Upper lobe of right lung (tissue), 1 donor: ENCODE measurements around the gene KHNYN. TPM values are rescaled to one million over a fixed set of nuclear protein-coding genes. Genes with fewer than 3 reads are reported as not detected.

Experiments
- ATAC-seq: fragments of 200-7000 bp; cut with Tn5 transposase; one replicate; pipeline ENCODE4 v1.9.1; 2020; ENCODE audit warnings: mild to moderate bottlenecking, moderate library complexity
- DNase-seq: peaks from one replicate; pipeline ENCODE4 v3.0.0-alpha.2; 2020
- H3K27ac ChIP-seq: fragments of 200-600 bp; one replicate; pipeline ENCODE4 v1.8.0; 2022
- H3K27me3 ChIP-seq: fragments of 200-600 bp; one replicate; pipeline ENCODE4 v1.8.0; 2022; ENCODE audit warnings: mild to moderate bottlenecking
- H3K36me3 ChIP-seq: fragments of 200-600 bp; one replicate; pipeline ENCODE4 v1.8.0; 2022
- H3K4me1 ChIP-seq: fragments of 200-600 bp; one replicate; pipeline ENCODE4 v1.8.0; 2022
- H3K4me3 ChIP-seq: fragments of 200-600 bp; one replicate; pipeline ENCODE4 v1.8.0; 2022; ENCODE audit warnings: mild to moderate bottlenecking
- H3K9me3 ChIP-seq: fragments of 200-600 bp; one replicate; pipeline ENCODE4 v1.8.0; 2022
- intact Hi-C: fragments of 100-400 bp; cut with DNase I; formaldehyde crosslinking; loops from one replicate; pipeline ENCODE4 v1.11.0; 2022
- total RNA-seq: library from RNA; stranded (reverse); fragmentation: NEBNext Ultra II Directional; extraction: Animal tissue kit (Norgen Biotek cat#: 25700); gene quantifications from one replicate; pipeline ENCODE4 v1.2.1, GENCODE V29; 2021
- TF ChIP-seq, protein P1 (sequence below): fragments of 200-600 bp; IDR thresholded peaks from one replicate; pipeline ENCODE4 v1.8.0; 2022; ENCODE audit warnings: antibody characterized with exemption
- donor health status: DM: no; HTN: yes; CAD: no; lungs with severe emphysema.

KHNYN gene
- total RNA-seq, 1 donor from 2014 or later, result 56.2 TPM

DNA sequence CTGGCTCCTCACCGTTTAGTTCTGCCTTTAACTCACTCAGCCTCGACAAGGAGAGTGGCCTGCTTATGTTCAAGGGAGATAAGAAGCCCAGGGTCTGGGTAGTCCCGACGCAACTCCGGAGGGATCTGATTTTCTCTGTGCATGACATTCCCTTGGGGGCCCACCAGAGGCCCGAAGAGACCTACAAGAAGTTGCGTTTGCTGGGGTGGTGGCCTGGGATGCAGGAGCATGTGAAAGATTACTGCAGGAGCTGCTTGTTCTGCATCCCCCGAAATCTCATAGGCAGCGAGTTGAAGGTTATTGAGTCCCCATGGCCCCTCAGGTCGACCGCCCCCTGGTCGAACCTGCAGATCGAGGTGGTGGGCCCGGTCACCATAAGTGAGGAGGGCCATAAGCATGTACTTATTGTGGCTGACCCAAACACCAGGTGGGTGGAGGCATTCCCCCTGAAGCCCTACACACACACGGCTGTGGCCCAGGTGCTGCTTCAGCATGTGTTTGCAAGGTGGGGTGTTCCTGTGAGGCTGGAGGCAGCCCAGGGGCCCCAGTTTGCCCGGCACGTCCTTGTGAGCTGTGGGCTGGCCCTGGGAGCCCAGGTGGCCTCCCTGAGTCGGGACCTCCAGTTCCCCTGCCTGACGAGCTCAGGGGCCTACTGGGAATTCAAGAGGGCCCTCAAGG, 13.4 kb upstream of the KHNYN start:
- TF ChIP-seq, protein P1, sequence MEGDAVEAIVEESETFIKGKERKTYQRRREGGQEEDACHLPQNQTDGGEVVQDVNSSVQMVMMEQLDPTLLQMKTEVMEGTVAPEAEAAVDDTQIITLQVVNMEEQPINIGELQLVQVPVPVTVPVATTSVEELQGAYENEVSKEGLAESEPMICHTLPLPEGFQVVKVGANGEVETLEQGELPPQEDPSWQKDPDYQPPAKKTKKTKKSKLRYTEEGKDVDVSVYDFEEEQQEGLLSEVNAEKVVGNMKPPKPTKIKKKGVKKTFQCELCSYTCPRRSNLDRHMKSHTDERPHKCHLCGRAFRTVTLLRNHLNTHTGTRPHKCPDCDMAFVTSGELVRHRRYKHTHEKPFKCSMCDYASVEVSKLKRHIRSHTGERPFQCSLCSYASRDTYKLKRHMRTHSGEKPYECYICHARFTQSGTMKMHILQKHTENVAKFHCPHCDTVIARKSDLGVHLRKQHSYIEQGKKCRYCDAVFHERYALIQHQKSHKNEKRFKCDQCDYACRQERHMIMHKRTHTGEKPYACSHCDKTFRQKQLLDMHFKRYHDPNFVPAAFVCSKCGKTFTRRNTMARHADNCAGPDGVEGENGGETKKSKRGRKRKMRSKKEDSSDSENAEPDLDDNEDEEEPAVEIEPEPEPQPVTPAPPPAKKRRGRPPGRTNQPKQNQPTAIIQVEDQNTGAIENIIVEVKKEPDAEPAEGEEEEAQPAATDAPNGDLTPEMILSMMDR, result no peak
- ATAC-seq, result no peak
- no peaks in the 10 kb centered on the region for H3K27me3 ChIP-seq
- no peak overlapping the region for H3K4me3 ChIP-seq
- no peak for DNase-seq
- peaks cover 7% of the 10 kb centered on the region for H3K4me1 ChIP-seq
- peaks cover 6% of the 10 kb centered on the region for H3K36me3 ChIP-seq
- no peak overlapping the region for H3K27ac ChIP-seq
- intact Hi-C loops, result no loop called here
- H3K9me3 ChIP-seq, result no peaks in the 10 kb centered on the region

DNA sequence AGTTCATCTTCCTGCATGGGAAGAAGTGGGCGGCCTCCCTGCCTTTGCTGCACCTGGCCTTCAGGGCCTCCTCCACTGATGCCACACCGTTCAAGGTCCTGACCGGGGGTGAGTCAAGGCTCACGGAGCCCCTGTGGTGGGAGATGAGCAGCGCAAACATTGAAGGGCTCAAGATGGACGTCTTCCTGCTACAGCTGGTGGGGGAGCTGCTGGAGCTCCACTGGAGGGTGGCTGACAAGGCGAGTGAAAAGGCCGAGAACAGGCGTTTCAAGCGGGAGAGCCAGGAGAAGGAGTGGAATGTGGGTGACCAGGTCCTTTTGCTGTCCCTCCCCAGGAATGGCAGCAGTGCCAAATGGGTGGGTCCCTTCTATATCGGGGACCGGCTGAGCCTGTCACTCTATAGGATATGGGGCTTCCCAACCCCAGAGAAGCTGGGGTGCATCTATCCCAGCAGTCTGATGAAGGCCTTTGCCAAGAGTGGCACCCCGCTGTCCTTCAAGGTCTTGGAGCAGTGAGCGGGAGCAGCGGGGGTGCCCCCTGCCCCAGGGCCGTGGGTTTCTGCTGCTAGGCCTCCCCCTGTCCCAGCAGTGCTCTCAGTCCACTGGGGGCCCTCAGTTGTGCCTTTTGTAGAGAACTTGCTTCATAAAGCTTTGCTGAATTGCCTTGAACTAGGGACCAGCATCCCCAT, 12.7 kb upstream of the KHNYN start:
- Histone ChIP-seq H3K27me3 (no peaks in the 10 kb centered on the region), H3K36me3 (peaks cover 6% of the 10 kb centered on the region), H3K9me3 (no peaks in the 10 kb centered on the region), H3K4me1 (peaks cover 7% of the 10 kb centered on the region), H3K4me3 (no peak overlapping the region), H3K27ac (no peak overlapping the region)
- TF ChIP-seq, protein P1, result no peak
- DNase-seq (no peak), ATAC-seq (no peak)
- intact Hi-C loops, result no loop called here

DNA sequence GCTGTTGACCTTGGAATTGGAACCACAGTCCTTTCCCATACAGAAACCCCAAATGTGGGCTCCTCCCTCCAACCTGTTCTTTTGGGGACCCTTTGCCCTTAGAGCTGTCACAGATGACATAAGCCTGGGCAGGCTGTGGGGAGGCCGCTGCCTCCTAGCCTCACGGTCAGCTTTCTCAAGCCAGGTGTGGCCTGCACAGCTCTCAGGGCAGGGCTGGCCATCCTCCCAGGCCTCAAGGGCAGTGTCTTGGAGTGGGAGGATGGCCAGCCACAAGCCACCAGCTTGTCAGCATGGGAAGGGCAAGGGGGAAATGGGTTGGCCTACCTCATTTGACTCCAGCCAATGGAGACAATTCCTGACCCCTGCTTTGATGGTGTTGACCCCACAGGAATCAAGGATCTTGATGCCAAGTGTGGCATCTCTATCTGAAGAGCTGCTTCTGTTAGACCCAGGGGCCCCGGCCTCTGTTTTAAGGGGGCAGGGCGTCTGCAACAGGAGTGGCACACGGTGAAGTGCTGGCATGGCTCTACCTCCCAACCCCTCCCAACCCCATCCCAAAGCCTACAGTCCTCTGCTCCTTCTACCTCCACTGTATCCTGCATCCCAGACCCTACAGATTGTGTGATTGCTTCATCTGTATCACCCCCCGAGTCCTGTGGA, 11.8 kb upstream of the KHNYN start:
- Histone ChIP-seq H3K4me3 (no peak overlapping the region), H3K27me3 (no peaks in the 10 kb centered on the region), H3K36me3 (peaks cover 6% of the 10 kb centered on the region), H3K9me3 (no peaks in the 10 kb centered on the region), H3K4me1 (peaks cover 7% of the 10 kb centered on the region), H3K27ac (no peak overlapping the region)
- no peak for ATAC-seq
- DNase-seq, result no peak
- intact Hi-C loops, result no loop called here
- TF ChIP-seq, protein P1, result no peak

DNA sequence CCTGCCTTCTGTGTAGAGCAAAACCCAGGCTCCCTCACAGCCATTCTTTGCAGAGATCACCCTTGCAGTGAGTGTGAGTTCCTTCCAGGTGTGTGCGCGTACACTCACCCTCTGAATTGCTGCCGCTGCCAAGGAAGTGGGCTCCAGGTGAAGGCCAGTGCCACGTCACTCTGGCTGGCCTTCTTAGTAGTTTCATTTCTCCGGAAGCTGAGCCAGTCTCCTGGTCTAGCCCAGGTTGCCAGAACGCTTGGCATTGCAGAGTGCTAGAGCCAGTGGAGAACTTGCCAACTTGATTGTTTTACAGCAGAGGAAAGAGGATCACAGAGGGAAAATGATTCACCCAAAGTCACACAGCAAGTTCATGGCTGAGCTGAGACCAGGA, 11.3 kb upstream of the KHNYN start:
- DNase-seq (no peak), ATAC-seq (peak; percentile 35)
- intact Hi-C loops, result no loop called here
- Histone ChIP-seq H3K27me3 (no peaks in the 10 kb centered on the region), H3K4me1 (peaks cover 7% of the 10 kb centered on the region), H3K9me3 (no peaks in the 10 kb centered on the region), H3K4me3 (no peak overlapping the region), H3K36me3 (peaks cover 6% of the 10 kb centered on the region), H3K27ac (no peak overlapping the region)
- TF ChIP-seq, protein P1, result no peak

DNA sequence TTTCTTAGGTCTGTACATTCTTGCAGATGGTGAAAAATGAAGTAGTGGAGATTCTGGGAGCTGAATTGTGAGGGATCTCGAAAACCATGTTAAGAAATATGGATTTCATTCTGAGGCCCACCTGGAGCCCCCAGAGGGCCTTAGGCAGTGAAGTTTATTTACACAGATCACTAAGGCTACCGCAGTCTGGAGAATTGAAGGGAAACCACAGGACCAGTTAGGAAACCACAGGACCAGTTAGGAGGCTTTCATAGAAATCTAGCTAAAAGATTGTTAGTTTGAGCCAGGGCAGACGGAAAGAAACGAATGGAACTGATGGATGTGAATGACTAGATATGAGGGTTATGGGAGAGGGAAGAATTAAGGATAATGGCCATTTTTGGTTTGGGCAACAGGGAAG, 7.5 kb upstream of the KHNYN start:
- intact Hi-C loops, result no loop called here

More for the DNA sequence above, 7.5 kb upstream of the KHNYN start:
- DNase-seq (no peak), ATAC-seq (no peak)
- H3K27ac ChIP-seq, result no peak overlapping the region
- TF ChIP-seq, protein P1, result no peak
- no peak overlapping the region for H3K4me3 ChIP-seq
- H3K36me3 ChIP-seq, result no peaks in the 10 kb centered on the region
- peaks cover 25% of the 10 kb centered on the region for H3K4me1 ChIP-seq
- no peaks in the 10 kb centered on the region for H3K9me3 ChIP-seq
- no peaks in the 10 kb centered on the region for H3K27me3 ChIP-seq
